Measurements from ENCODE around the gene NABP1.

DNA sequence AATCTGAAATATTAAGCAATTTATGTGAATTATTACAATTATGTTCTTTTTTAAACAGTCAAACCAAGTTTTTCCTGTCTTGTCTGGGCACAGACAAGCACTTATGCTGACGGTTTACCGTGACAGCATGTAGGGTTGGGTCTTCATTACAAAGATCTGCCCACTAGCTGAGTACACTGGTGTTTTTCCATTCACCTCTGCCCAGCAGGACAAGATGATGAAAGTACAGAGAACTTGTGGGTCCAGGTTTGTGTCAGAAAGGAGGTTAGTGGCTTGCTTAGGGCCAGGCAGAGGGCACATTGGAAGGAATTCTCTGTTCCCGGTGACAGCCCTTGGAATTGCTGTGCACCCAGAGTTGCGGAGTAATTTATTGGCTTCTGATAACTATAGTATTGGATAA lies 14.0 kb downstream of the NABP1 start:
- TF ChIP-seq, protein P1, sequence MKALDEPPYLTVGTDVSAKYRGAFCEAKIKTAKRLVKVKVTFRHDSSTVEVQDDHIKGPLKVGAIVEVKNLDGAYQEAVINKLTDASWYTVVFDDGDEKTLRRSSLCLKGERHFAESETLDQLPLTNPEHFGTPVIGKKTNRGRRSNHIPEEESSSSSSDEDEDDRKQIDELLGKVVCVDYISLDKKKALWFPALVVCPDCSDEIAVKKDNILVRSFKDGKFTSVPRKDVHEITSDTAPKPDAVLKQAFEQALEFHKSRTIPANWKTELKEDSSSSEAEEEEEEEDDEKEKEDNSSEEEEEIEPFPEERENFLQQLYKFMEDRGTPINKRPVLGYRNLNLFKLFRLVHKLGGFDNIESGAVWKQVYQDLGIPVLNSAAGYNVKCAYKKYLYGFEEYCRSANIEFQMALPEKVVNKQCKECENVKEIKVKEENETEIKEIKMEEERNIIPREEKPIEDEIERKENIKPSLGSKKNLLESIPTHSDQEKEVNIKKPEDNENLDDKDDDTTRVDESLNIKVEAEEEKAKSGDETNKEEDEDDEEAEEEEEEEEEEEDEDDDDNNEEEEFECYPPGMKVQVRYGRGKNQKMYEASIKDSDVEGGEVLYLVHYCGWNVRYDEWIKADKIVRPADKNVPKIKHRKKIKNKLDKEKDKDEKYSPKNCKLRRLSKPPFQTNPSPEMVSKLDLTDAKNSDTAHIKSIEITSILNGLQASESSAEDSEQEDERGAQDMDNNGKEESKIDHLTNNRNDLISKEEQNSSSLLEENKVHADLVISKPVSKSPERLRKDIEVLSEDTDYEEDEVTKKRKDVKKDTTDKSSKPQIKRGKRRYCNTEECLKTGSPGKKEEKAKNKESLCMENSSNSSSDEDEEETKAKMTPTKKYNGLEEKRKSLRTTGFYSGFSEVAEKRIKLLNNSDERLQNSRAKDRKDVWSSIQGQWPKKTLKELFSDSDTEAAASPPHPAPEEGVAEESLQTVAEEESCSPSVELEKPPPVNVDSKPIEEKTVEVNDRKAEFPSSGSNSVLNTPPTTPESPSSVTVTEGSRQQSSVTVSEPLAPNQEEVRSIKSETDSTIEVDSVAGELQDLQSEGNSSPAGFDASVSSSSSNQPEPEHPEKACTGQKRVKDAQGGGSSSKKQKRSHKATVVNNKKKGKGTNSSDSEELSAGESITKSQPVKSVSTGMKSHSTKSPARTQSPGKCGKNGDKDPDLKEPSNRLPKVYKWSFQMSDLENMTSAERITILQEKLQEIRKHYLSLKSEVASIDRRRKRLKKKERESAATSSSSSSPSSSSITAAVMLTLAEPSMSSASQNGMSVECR (CRISPR knock-in tag; IDR thresholded peaks at IDR 0.05; ENCODE audit: borderline replicate concordance), result no peak
- TF ChIP-seq, protein P2, sequence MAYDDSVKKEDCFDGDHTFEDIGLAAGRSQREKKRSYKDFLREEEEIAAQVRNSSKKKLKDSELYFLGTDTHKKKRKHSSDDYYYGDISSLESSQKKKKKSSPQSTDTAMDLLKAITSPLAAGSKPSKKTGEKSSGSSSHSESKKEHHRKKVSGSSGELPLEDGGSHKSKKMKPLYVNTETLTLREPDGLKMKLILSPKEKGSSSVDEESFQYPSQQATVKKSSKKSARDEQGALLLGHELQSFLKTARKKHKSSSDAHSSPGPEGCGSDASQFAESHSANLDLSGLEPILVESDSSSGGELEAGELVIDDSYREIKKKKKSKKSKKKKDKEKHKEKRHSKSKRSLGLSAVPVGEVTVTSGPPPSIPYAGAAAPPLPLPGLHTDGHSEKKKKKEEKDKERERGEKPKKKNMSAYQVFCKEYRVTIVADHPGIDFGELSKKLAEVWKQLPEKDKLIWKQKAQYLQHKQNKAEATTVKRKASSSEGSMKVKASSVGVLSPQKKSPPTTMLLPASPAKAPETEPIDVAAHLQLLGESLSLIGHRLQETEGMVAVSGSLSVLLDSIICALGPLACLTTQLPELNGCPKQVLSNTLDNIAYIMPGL (CRISPR knock-in tag; IDR thresholded peaks at IDR 0.05), result no peak

Data from WTC11 (cell line).